ENCODE measurements around the gene ALDH9A1.

Gene ALDH9A1

GRCh38 chr1:165624441-165624840 is 73.9 kb downstream of the ALDH9A1 start:
- no peak overlapping the region for H3K4me3 ChIP-seq (ENCODE audit: low read depth, low read length)

DNA sequence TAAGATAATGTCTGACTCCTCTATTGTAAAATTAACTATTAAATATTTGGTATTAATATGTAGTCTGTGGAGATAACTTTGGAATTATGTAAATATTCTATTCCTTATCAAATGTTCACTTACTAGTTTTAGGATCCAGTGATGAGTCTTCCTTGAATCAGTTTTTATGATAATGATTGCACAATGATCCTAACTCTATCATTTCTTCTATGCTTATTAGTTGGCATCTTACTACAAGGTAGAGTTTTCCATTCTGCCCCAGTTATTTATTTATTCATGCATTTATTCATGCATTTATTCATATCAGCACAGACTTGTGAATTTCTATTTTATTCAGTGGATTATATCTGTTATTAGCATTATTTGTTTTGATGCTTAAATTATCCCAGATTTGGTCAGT is 74.7 kb downstream of the ALDH9A1 start:
- H3K4me3 ChIP-seq (ENCODE audit: low read depth, low read length), result no peak overlapping the region

- H3K4me3 ChIP-seq (ENCODE audit: low read depth, low read length), result no peak overlapping the region
Observed at GRCh38 chr1:165619647-165620151, 78.7 kb downstream of the ALDH9A1 start.

DNA sequence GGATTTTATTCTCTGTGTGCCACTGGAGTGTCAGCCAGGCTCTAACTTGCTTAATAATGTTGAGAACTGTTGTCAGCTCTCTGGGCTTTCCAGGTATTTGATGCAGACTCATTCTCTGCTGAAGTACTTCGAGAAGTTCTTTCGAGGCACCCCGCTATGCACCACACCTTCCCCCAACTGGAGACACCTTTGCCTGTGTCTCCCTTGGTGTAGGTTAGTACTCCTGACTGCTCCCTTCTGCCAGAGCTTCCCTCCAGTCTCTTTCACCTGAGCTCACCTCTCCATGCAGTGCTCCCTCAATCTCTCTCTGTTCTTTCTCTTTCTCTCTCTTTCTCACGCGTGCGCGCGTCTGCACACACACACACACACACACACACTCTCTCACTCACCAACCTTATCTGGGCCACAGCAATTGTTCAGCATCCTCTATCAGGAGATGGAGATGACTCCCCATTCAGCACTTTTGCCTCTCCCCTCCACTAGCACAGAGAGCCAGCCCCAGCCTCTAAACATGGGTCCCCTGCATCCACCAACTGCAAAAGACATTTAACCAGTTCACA is 81.3 kb downstream of the ALDH9A1 start:
- H3K4me3 ChIP-seq (ENCODE audit: low read depth, low read length), result no peak overlapping the region

DNA sequence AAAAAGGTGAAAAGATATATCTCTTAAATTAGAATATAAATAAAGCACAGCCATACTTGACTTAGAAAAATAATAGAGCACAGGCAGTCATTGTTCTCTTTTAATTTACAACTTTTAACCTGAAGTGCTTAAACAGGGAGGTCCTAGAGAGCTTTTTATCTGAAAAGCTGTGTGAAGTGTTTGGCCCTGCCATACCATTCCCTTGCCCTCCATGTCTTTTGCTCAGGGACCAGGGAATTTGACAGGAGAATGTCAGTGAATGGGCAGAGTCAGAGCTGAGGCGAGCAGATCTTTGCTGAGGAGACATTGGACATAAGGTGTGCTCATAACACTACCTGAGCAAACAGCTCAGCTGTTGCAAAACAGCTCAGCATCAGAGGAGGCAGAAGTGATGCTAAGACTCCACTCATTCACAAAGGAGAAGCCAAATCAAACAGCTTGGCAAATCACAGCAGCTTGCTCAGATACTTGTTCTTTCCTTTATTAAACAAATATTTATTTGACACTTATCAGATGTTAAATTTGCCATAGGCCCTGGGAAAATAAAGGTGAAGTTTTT is 82.2 kb downstream of the ALDH9A1 start:
- H3K4me3 ChIP-seq (ENCODE audit: low read depth, low read length), result no peak overlapping the region
